ENCODE data around the gene OGG1.

The OGG1 gene

DNA sequence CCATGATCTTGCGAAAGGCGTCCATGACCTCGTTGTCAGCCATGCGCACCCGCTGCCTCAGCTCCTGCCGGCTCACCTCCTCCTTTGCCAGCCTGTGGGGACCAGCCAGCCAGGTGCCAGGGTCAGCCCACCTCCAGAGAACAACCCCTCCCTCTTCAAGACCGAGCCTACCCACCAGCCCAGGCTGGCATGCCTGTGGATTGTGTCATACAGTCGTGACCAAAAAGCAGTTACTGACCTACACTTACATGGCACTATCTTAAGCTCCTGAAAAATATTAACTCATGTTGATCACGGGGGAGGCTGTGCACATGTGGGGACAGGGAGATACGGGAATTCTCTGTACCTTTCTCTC lies 30.7 kb downstream of the OGG1 start:
- Mint-ChIP-seq H3K4me3 (no peak overlapping the region), H3K9me3 (no peaks in the 10 kb centered on the region), H3K27ac (peak overlapping the region; percentile 50 to 81 (median 80)), H3K36me3 (ENCODE audit: low read depth) (peaks cover 40% of the 10 kb centered on the region), H3K27me3 (ENCODE audit: low read depth) (no peaks in the 10 kb centered on the region), H3K4me1 (peaks cover 37% of the 10 kb centered on the region)
- TF ChIP-seq, protein P1, sequence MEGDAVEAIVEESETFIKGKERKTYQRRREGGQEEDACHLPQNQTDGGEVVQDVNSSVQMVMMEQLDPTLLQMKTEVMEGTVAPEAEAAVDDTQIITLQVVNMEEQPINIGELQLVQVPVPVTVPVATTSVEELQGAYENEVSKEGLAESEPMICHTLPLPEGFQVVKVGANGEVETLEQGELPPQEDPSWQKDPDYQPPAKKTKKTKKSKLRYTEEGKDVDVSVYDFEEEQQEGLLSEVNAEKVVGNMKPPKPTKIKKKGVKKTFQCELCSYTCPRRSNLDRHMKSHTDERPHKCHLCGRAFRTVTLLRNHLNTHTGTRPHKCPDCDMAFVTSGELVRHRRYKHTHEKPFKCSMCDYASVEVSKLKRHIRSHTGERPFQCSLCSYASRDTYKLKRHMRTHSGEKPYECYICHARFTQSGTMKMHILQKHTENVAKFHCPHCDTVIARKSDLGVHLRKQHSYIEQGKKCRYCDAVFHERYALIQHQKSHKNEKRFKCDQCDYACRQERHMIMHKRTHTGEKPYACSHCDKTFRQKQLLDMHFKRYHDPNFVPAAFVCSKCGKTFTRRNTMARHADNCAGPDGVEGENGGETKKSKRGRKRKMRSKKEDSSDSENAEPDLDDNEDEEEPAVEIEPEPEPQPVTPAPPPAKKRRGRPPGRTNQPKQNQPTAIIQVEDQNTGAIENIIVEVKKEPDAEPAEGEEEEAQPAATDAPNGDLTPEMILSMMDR (IDR thresholded peaks at IDR 0.05; ENCODE audit: unreplicated experiment in 3 of 3): no peak

DNA sequence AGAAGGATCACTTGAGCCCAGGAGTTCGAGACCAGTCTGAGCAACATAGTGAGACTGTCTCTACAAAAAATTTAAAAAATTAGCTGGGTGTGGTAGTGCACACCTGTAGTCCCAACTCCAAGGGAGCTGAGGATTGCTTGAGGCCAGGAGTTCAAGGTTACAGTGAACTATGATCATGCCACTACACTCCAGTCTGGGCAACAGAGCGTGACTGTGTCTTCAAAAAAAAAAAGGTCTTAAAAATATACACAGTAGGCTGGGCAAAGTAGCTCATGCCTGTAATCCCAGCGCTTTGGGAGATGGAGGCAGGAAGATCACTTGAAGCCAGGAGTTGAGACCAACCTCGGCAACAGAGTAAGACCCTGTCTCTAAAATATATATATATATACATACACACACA lies 31.2 kb downstream of the OGG1 start:
- TF ChIP-seq, protein P1 (IDR thresholded peaks at IDR 0.05; ENCODE audit: unreplicated experiment in 3 of 3): no peak
- no peak overlapping the region for H3K4me3 Mint-ChIP-seq
- H3K27me3 Mint-ChIP-seq (ENCODE audit: low read depth): no peaks in the 10 kb centered on the region
- no peaks in the 10 kb centered on the region for H3K9me3 Mint-ChIP-seq
- H3K36me3 Mint-ChIP-seq (ENCODE audit: low read depth): peaks cover 43% of the 10 kb centered on the region
- peaks cover 35% of the 10 kb centered on the region for H3K4me1 Mint-ChIP-seq
- H3K27ac Mint-ChIP-seq: peak overlapping the region; percentile 74 to 81 (median 80)

DNA sequence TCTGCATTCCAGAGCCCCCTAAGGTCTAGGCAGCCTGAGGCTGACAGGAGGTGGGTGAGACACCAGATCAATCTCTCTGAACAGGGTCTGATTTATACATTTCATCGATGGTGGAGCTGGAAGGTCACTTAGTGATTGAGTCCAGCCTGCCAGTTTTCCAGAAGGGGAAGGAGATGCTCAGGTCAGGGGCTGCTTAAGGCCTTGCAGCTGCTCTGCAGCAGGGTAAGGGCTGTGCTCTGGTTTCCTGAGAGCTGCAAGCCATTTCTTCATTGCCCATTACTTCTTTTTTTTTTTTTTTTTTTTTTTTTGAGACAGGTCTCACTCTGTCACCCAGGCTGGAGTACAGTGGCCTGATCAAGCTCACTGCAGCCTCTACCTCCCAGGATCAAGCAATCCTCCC lies 31.8 kb downstream of the OGG1 start:
- Mint-ChIP-seq H3K27me3 (ENCODE audit: low read depth) (no peaks in the 10 kb centered on the region), H3K36me3 (ENCODE audit: low read depth) (peaks cover 49% of the 10 kb centered on the region), H3K4me3 (no peak overlapping the region), H3K27ac (peak overlapping the region; percentile 74 to 81 (median 80)), H3K4me1 (peaks cover 30% of the 10 kb centered on the region), H3K9me3 (no peaks in the 10 kb centered on the region)
- TF ChIP-seq, protein P1 (IDR thresholded peaks at IDR 0.05; ENCODE audit: unreplicated experiment in 3 of 3): no peak

DNA sequence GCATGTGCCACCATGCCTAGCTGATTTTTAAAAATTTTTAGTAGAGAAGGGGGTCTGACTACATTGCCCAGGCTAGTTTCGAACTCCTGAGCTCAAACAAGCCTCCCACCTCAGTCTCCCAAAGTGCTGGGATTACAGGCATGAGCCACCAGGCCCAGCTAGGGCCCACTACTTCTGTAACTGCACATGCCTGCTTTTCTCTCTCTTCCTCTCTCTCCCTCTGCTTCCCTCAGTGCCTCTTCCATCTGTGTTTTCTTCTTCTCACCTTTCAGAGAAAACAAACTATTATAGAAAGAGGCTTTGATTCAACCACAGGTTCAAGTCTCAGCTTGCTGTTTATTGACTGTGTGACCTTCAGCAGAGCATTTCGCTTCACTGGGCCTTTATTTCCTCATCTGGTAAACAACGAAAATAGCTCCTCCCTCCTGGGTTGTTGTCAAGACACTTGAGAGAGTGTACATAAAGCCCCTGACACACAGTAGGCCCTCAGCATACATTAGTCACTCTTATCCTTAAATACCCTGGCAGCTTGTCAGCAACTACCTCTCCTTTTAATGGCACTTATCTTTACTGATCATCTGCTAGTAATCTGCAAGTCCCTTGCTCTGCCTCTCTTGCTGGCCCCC lies 32.3 kb downstream of the OGG1 start:
- no peaks in the 10 kb centered on the region for H3K27me3 Mint-ChIP-seq (ENCODE audit: low read depth)
- peaks cover 54% of the 10 kb centered on the region for H3K36me3 Mint-ChIP-seq (ENCODE audit: low read depth)
- H3K27ac Mint-ChIP-seq: peak overlapping the region; percentile 23 to 58 (median 31)
- peaks cover 25% of the 10 kb centered on the region for H3K4me1 Mint-ChIP-seq
- H3K9me3 Mint-ChIP-seq: no peaks in the 10 kb centered on the region
- TF ChIP-seq, protein P1 (IDR thresholded peaks at IDR 0.05; ENCODE audit: unreplicated experiment in 3 of 3): no peak
- no peak overlapping the region for H3K4me3 Mint-ChIP-seq

DNA sequence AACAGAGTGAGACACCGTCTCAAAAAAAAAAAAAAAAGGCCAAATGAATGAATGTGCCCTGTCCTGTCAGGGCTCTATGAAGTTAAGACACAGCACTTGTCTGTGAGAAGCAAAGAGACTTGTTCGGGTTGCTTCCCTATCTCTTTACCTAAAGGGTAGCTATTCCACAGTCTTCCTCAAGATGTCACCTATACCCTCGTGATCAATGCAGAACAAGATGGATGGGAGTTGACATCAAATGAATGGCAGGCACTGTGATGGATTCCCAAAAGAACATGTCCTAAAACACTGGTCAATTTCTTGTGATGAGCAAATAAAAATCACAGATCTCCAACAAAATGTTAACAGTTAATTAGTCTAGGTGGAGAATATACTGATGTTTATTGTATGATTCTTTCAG lies 33.0 kb downstream of the OGG1 start:
- H3K36me3 Mint-ChIP-seq (ENCODE audit: low read depth): peaks cover 60% of the 10 kb centered on the region
- H3K27ac Mint-ChIP-seq: peak overlapping the region in 1 of 3 experiments; percentile 58
- H3K4me3 Mint-ChIP-seq: no peak overlapping the region
- H3K4me1 Mint-ChIP-seq: peaks cover 19% of the 10 kb centered on the region
- no peaks in the 10 kb centered on the region for H3K27me3 Mint-ChIP-seq (ENCODE audit: low read depth)
- H3K9me3 Mint-ChIP-seq: no peaks in the 10 kb centered on the region
- TF ChIP-seq, protein P1 (IDR thresholded peaks at IDR 0.05; ENCODE audit: unreplicated experiment in 3 of 3): no peak

DNA sequence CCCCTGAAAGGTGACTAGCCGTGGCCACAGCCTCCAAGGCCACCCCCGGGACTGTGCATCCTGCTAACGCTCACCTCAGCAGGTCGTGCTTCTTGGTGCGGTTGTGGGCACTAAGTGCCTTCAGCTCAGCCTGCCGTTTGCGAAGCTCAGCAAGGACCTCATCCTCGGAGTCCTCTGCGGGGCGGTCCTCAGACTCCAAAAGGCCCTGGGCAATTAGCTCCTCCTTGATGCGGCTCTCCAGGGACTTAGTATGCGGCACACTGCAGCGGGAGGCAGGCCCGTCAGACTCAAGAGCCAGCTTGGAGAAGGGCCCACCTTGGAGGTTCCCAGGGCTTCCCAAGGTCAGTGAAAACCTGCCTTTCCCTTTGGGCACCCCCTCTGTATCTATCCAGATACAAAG lies 34.2 kb downstream of the OGG1 start:
- Mint-ChIP-seq H3K9me3 (no peaks in the 10 kb centered on the region), H3K27me3 (ENCODE audit: low read depth) (no peaks in the 10 kb centered on the region), H3K36me3 (ENCODE audit: low read depth) (peaks cover 63% of the 10 kb centered on the region), H3K27ac (no peak overlapping the region), H3K4me3 (no peak overlapping the region), H3K4me1 (peaks cover 7% of the 10 kb centered on the region)
- TF ChIP-seq, protein P1 (IDR thresholded peaks at IDR 0.05; ENCODE audit: unreplicated experiment in 3 of 3): no peak

Measured in nephron (organoid).